Activated CD8-positive, alpha-beta memory T cell treated with anti-CD3 and anti-CD28 coated beads, Interleukin-2, amount 50 U/mL, for 24 hours (primary cell): ENCODE results near the gene RRN3.
"Not testable (repeated sequence)": the region's sequence is repeated elsewhere in the genome, so short reads cannot be mapped to it uniquely, and the experiment has no call there.

ENCODE experiments used
- DNase-seq: peaks from one replicate; pipeline ENCODE4 v3.0.0-alpha.2; 2020; ENCODE audit errors: extremely low read depth

Gene RRN3

GRCh38 chr16:15052747-15053476 lies 41.2 kb downstream of the RRN3 start:
- no peak for DNase-seq

- no peak for DNase-seq
These were observed 42.6 kb downstream of the RRN3 start for GRCh38 chr16:15051387-15051951.

GRCh38 chr16:15050440-15050839 lies 43.6 kb downstream of the RRN3 start:
- DNase-seq: not testable (repeated sequence)

GRCh38 chr16:15049581-15050180 lies 44.4 kb downstream of the RRN3 start:
- DNase-seq: no peak

GRCh38 chr16:15046692-15047376 lies 47.2 kb downstream of the RRN3 start:
- no peak for DNase-seq

- not testable (repeated sequence) for DNase-seq
These were observed 48.8 kb downstream of the RRN3 start for GRCh38 chr16:15045270-15045669.

- DNase-seq: no peak
These were observed 49.8 kb downstream of the RRN3 start for GRCh38 chr16:15044286-15044685.

- DNase-seq: no peak
These were observed 50.7 kb downstream of the RRN3 start for GRCh38 chr16:15043344-15043743.

GRCh38 chr16:15041271-15042004 lies 52.6 kb downstream of the RRN3 start:
- DNase-seq: no peak

- no peak for DNase-seq
These were observed 55.4 kb downstream of the RRN3 start for GRCh38 chr16:15038689-15039088.

GRCh38 chr16:15037745-15038144 lies 56.3 kb downstream of the RRN3 start:
- no peak for DNase-seq

GRCh38 chr16:15037003-15037402 lies 57.1 kb downstream of the RRN3 start:
- DNase-seq: no peak

GRCh38 chr16:15035163-15035729 lies 58.8 kb downstream of the RRN3 start:
- no peak for DNase-seq

GRCh38 chr16:15034266-15035162 lies 59.6 kb downstream of the RRN3 start:
- no peak for DNase-seq

- no peak for DNase-seq
These were observed 60.8 kb downstream of the RRN3 start for GRCh38 chr16:15033309-15033707.

- no peak for DNase-seq
These were observed 61.3 kb downstream of the RRN3 start for GRCh38 chr16:15032547-15033308.

- DNase-seq: no peak
These were observed 62.5 kb downstream of the RRN3 start for GRCh38 chr16:15031586-15031985.

GRCh38 chr16:15031179-15031578 lies 62.9 kb downstream of the RRN3 start:
- DNase-seq: no peak

- not testable (repeated sequence) for DNase-seq
These were observed 64.3 kb downstream of the RRN3 start for GRCh38 chr16:15029749-15030148.
